Stimulated activated naive CD8-positive, alpha-beta T cell treated with anti-CD3 and anti-CD28 coated beads, Interleukin-15, Interleukin-2, amounts not matched to agents 100 U/mL and 50 U/mL, for 24 hours (primary cell): ENCODE data around the gene WRAP73.

ENCODE experiments used
- ATAC-seq: fragments of 150-1000 bp; cut with Tn5 transposase; one replicate; pipeline ENCODE4 v1.10.0; 2021
- DNase-seq: peaks from one replicate; pipeline ENCODE4 v3.0.0; 2021

WRAP73 gene

DNA sequence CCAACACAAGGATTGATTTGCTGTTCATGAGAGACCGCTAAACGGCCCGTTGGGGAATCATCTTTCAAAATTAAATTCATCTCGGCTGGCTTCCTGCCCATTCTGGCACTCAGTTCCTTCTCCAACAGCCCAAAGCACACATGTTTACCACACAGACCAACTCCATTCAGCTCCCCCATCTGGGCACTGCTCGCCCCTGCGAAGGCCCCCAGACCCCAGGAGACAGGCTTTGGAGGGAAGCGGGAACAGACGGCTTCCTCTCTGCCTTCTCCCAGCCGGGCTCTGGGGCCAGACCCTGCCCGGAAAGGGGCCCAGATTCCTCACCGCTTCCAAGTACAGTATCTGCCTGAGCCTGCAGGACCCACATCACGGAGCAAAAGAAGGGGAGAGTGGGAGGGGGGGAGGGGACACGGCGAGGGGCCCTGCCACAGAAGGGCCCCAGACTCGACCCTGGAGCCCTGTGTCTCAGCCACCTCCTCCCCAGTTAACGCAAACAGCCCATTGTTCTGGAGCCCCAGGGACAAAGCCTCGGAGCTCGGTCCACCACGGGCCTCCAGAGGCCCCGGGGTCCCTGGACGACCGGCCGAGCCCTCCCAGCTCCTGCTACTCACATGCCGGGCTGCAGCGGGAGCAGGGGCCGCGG lies 39.3 kb downstream of the WRAP73 start:
- no peak for DNase-seq
- no peak for ATAC-seq

DNA sequence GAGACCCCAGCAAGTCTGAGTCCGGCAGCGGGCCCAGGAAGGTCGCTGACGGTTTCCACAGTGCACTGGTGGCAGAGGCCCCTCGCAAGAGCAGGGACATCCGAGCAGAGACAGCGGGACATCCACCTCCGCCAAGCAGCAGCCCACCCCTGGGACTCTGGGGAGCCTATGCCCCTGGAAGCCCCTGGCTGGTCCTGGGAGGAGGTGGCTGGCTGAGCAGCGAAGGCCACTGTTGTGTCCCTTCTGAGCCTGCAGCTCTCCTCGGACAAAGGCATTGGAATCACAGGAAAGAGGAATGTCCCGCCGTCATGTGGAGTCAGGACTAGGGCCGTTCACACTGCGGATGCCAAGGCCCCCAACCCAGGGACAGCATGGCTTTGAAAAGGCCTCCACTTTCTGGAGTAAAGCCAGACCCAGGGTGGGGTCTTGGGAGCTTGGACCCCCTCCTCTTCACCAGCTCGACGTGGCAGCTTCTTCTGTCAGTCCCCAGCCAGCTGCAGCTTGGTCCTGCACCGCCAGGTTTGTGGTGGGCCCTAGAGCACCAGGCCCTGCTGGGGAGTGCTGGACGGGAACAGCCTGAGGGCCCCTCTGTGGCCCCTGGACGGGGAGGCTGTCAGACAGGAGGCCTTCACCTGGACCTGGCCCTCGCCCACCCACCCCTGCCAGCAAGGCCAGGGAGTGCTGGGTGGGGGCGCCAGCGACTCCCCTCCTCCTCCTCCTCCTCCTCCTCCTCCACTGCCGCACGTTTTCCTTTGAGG lies 40.0 kb downstream of the WRAP73 start:
- ATAC-seq (no peak), DNase-seq (no peak)

DNA sequence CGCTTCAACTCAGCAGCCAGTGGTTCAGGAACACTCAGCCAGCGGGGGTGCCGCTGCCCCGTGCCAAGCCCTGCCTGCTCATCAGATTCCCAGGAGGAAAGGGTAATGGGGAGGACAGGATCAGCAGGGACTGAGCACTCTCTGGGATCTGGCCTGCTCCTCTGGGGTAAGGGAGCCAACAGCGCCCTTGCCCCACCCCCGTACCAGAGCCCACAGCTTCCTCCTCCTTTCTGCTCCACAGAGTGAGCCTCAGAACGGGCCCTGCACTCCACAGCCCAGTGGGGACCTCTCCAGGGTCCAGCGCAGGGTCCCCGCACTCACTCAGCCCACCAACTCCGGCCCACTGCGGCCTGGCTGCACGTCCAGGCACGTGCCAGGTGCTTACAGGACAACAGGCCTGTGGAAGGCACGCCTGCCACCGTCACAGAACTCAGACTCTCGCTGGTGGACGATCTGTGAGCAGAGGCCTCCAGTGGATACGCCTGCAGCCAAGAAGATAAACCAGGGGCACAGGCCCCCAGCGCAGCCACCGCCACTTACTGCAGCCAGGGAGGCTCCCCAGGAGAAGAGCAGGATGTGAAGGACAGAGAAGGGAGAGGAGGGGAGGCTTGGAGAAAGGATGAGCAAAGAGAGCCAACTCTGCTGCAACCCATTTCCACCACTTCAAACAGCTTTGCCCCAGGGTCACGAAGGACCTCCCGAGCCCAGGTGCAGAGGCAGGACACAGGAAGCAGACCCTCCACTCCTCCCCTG lies 40.7 kb downstream of the WRAP73 start:
- DNase-seq = no peak

DNA sequence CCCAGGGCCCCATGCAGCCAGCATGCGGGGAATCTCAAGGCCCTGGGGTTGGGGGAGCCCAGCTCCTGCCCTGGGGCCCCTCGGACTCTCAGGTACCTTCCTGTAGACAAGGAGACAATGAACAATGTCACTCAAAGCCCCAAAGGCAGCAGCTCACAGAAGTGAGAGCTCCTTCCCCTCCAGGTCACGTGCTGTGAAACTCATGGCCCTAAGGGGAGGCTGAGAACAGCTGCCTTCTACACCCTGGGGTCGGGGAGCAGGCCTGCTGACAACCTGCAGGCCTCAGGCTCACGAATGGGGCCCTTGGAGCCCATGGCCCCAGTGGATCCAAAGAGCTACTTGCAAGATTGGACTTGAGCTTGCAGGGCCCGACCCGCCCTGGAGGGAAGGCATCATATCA lies 41.7 kb downstream of the WRAP73 start:
- ATAC-seq (no peak), DNase-seq (no peak)

More for the DNA sequence above, 40.7 kb downstream of the WRAP73 start:
- ATAC-seq = no peak

DNA sequence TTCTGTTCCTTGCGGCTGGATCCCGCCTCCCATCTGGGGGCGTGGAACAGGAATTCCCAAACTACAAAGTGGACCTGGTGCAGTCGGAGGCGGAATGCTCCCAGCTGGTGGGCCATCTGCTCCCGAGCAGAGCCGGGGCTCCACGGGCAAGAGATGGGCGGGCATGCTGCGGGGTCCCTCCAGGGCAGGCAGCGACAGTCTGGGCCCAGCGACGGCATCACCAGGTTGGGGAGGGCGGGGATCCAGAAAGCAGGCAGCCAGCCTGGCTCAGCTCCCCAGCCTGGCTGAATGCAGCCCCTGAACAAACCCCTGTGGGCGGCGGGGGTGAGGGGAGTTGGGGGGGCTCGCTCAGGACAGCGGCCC lies 42.2 kb downstream of the WRAP73 start:
- DNase-seq (no peak), ATAC-seq (no peak)

DNA sequence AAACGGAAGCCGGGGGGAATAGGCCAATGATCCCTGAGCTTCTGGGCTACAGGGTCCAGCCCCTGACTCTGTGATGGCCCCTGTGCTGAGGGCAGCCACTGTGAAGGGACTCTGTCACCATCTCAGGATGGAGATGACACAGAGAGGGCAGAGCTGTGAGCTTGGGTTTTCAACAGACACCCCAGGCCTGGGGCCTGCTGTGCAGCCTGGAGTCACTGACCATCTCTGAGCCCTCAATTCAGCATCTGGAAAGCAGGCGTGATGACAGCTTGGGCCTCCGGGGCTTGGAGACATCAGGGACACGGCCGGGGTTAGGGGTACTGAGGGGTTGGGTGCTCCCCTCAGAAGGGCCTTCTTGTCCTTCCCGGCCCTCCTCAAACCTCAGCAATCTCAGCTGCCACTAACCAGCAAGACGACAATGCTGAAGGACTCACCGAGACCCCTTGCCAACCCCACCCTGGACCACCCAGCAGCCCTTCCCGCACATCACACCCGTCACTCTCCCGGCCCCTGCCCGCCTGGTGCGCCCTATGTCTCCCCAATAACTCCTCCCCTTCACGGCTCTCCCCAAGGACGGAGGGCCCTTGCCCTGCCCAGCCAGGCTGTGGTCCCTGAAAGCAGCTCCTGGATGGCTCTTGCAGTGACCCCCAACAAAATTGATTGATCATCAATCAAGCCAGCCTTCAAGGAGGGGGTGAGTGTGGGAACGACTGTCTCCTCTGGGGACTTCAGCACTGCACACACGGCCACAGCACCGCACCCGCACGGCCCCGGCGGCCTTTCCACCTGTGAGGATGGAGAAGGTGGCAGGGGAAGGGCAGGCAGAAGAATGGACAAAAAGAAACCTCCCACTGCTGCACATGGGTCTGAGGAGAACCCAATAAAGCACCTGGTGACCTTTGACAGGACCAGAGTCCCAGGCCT lies 42.9 kb downstream of the WRAP73 start:
- no peak for ATAC-seq
- DNase-seq = no peak

DNA sequence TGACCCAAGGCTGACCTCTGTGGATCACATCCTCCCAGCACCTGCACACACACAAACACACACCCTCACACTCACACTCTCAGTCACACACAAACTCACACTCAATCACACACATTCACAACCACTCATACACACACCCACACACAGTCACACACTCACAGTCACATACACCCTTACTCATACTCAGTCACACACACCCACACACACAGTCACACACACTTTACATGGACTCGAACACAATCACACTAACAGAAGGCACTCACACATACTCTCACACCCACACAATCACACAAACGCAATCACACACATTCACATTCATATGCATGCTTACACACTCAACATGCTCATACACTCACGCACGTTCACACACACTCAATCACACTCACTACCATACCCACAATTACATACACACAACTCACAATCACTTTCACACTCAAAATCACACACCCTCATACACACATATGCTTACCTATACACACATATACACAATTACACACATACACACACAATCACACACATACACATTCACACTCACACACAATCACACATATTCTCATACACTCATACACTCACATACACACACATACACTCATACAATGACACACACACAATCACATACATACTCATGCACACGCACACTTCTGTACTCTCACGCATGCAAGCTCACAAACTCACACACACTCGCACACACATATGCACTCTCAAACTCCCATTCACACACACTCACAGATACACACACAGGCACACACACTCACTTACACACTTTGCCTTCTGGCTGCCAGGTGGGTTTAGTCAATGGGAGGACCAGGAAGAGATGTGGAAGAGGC lies 44.7 kb downstream of the WRAP73 start:
- DNase-seq (no peak), ATAC-seq (no peak)

DNA sequence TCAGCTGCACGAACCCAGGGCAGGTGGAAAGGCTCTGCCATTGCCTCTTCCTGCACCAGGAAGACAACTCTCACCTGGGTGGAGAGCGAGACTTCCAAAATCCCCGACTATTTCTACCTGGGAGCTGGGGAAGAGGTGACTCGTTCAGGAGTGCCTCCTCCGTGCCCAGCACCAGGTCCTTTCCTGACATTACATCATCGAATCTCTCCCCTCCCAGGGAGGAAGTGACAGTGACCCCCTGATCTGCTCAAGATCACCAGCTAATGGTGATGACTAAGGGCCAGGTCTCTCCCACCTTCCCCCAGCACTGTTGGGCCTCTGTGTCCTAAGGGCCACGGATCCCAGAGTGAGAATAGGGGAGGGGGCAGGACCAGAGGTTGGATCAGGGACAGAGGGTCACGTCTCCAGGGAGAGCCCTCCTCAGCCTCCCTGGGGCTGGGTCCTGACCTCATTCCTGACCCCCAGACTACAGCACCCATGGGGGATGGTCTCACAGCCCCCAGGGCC lies 45.4 kb downstream of the WRAP73 start:
- ATAC-seq = no peak

DNA sequence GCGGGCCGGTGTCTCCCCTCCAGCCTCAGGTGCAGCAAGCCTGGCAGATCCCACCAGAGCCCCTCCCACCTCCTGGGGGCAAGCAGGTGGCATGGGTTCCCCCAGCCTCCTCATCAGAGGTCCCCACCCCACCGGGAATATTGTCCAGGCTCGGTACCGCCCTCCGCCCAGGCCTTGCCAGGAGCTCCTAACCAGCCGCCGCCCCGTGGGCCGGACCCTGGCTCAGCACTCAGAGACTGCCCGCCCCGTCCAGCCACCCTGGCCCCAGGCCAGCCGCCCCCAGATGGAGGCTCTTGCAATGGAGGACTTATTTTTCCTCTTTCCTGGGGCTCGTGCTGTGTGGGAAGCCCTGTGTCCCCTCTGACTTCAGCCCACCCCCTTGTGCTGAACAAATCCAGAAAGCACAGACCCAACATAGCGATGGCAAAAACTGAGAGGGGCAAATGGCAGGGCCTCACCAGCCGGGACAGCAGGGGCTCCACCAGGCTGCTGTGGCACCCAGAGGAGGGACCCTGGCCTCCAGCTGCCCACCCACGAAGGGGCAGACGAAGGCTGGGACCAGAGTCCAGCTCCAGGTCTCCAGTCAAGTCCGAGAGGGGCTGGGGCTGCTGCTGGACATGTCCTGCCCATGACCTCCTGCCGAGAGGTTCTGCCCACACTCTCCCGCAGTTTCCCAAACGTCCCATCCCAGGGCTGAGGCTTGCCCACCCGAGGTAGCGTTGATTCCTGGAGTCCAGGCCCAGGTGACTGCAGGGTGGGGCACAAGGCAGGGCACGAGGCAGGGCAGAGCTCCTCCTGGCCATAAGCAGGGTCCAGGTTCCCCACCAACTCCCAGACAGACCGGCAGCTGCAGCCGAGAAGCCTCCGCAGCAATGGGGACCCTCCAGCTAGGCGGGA lies 46.1 kb downstream of the WRAP73 start:
- no peak for DNase-seq
- ATAC-seq = no peak

More for the DNA sequence above, 45.4 kb downstream of the WRAP73 start:
- DNase-seq = no peak

DNA sequence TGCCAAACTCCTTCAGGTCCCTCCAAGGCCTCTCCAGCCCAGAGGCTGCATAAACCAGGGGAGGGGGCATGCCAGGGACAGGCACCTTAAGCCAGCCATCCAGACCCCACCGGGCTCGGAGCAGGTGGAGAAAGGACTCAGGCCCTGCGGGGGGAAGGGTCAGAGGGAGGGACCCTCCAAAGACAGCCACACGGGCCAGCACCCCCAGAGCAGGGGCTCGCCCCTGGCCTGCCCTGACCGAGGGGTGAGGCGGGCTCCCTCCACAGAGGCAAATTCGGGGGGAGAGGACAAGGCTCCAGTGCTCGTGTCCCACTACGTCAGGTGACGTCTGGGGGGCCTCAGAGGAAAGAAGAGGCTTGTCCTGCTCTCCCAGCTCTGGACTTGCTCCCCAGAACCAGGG lies 46.7 kb downstream of the WRAP73 start:
- ATAC-seq = no peak

DNA sequence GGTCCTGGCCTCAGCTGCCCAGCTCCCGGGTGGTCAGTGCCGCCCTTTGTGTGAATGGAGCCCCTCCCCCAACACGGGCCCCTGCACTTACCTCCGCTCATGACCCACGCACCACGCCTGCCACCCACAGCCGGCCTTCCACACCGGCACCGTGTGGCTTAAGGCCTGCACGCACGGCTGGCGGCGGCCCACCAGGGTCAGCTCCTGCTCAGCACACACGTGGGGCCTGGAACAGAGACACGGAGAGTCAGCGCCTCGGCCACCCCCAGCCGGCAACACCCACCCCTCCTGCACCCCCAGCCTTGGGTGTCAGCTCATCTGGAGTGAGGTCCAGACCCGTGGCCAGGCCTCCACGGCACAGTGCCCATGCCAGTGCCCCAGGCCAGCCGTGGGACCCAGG lies 47.5 kb downstream of the WRAP73 start:
- DNase-seq (no peak), ATAC-seq (no peak)

More for the DNA sequence above, 46.7 kb downstream of the WRAP73 start:
- DNase-seq = no peak

DNA sequence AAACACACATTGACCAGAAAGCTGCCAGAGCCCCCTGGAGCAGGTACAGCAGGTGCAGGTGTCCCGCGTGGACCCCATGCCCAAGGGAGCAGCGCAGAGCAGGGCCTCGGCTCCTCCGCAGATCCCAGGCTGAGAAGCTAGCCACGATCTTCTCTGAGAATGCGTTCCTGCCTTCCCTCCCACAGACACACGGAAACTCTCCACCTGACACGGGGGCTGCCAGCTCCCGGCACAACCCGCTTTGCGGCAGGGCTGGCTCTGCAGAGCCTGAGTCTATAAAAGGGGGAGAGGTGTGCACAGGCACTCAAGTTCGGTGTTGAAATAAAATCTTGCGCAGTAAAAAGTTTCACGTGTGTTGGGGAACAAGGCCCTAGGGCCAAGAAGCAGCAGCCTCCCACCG lies 48.2 kb downstream of the WRAP73 start:
- ATAC-seq (no peak), DNase-seq (no peak)

DNA sequence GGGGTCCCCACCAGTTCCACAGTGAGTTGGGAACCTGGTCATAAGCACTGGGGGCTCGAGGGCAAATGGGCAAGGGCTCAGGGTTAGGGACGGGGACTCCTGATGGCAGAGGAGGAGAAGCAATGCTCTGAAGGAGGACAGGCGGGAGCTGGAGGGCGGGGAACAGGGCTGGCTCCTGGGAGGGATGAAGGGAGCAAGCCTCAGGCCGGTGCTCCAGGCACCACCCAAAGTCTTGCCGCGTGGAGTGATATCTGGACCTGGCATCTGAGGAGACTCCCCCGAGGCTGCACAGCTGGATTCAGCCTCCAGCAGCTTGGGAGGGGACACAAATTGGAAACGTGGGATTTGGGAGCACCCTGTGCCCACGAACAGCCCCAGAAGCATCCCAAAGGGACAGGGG lies 49.5 kb downstream of the WRAP73 start:
- ATAC-seq (no peak), DNase-seq (no peak)

DNA sequence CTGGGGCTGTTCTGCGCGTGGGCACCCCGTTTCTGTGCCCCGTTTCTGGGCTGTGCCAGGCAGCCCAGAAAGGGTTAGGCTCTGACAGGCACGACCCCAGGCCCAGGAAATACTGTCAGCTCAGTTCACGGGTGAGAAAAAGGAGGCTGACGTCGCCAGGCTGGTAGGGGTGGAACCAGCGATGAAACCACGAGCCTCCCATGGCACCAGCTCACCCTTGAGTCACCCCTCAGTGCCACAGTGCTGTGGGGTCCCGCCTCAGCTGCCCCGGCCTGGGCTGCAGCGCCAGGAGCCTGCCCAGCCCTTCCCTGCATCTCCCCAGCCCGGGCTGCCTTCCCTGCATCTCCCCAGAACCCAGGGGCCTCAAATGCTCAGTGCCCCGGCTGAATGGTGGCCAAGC lies 50.1 kb downstream of the WRAP73 start:
- no peak for DNase-seq
- no peak for ATAC-seq

DNA sequence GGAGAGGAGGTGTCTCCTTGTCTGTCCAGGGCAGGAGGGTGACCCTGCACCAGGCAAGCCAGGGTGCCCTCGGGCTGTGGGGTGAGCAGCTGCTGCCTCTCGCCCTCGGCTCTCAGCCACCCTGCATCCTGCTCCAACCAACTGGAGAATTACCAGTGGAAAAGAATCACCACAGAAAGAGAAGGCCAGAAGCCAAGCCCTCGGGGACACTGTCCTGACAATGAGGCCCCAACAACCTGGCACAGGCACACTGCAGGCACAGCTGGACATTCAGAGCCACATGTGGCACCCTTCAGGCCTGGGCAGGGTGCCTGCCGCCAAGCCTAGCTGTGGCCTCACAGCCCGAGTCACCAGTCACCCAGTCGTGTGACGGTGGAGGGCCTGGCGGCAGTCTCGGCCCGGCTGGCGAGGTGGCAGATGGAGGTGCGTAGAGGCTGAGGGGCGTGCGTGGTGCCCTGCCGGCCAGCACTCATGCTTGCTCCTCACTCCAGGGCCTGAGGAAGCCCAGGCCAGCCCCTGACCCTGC lies 50.6 kb downstream of the WRAP73 start:
- ATAC-seq (no peak), DNase-seq (no peak)

DNA sequence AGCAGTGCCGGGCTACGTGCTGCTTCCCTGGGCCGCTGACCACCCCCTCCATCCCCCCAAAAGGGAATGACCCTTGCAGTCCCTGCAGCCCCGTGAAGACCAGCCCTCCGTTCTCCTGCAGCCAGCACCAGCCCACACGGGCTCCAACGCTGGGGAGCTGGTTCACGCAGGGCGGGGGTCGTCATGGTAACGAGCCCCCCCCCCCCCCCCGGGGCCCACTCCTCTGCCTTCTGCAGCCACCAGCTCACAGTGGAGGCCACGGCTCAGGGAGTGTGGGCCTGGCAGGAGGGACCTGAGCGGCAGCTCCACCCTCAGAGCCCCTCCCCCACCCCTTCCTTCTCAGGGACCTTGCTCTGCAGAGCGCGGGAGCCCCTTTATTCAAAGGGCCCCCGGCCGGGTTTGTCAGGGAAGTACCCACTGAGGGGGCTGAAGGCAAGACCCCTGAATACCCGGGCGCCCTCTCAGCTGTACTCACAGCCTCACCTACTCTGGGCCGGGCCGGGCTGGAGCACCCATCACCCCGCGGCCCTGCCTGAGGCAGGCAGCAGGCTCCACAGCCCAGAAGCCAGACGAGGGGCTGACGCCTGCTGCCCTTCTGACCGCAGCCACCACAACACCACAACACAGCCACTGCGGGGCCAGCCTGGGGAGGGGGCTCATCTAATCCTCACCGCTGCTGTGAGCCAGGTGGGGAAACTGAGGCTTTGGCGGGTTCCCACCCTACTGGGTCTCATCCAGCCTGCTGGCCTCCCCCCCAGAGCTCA lies 51.2 kb downstream of the WRAP73 start:
- ATAC-seq (no peak), DNase-seq (no peak)

DNA sequence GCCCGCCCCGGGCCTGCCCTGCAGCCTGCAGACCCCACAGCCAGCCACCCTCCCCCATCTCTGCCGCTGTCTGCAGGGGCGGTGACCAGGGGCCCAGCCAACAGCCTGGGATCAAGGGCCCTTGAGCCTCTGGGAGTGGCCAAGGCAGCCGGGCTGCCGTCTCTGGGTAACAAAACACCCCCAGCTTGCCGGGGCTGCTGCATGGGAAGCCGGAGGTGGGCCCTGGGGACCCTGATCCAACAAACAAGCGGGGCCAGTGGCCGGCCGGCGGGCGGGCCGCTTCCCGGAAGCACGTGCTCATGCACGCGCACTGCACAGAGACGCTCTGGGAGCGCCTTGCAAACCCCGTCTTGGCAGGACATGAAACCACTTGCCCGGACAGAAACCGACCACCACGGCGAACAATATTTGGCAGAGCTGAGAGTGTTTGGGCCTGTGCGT lies 51.8 kb downstream of the WRAP73 start:
- ATAC-seq = no peak
- no peak for DNase-seq

DNA sequence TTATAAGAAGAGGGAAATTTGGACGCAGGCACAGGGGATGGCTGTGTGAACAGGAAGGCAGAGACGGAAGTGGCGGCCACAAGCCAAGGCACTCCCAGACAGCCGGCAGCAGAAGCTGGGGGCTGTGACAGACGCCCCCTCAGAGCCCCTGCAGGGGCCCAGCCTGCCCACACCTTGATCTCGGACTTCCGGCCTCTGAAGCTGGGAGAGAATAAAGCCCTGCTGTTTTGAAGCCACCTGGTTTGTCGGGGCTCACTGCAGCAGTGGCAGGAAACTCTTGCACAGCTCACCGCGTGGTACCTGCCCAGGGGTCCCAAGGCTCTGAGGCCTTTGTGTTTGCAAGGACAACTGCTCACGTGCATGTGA lies 52.3 kb downstream of the WRAP73 start:
- ATAC-seq (no peak), DNase-seq (peak; percentile 24)
